SK-N-SH (cell line): ENCODE data around the gene ME3. TPM values are rescaled to one million over a fixed set of nuclear protein-coding genes. Genes with fewer than 3 reads are reported as not detected.
A peak's percentile ranks its signal among the peaks of the same experiment; 100 is the strongest.

Experiments
- CTCF ChIA-PET: fragments of 300-600, 350-600 bp; formaldehyde crosslinking; extraction: SDS; loops from one replicate; lab custom pipeline; 2021; lab: Yijun Ruan, JAX
- POLR2A ChIA-PET: fragments of 350-600 bp; sonication (Branson Sonifier 250); formaldehyde crosslinking; extraction: SDS; loops from one replicate; lab custom pipeline; 2020; ENCODE audit warnings: antibody characterized with exemption, inconsistent platforms; lab: Yijun Ruan, JAX
- DNase-seq: peaks from one replicate; pipeline ENCODE4 v3.0.0; 2012
- H2AFZ ChIP-seq: fragments of 200-600 bp; sonication (generic); 2 replicates; pipeline ENCODE4 v1.8.1; 2016; ENCODE audit warnings: antibody characterized with exemption, mild to moderate bottlenecking, low read depth
- H3F3A ChIP-seq: fragments of 200-600 bp; sonication (generic); replicated peaks from 2 replicates; pipeline ENCODE3; 2016; ENCODE audit warnings: antibody characterized with exemption, mild to moderate bottlenecking; ENCODE audit not compliant: insufficient read depth
- H3K27ac ChIP-seq, 2 experiments: fragments of 200-500 bp in 1 of 2; fragments of 200-600 bp in 1 of 2; sonication (Bioruptor generic) in 1 of 2; sonication (generic), shearing (Covaris generic) in 1 of 2; 2 replicates each; pipeline versions ENCODE4 v1.5.1 to v1.6.1; 2014 to 2016; ENCODE audit warnings: low read depth in 2 of 2, inconsistent platforms in 1 of 2, low read length in 1 of 2, mild to moderate bottlenecking in 1 of 2, mixed read lengths in 1 of 2
- H3K27me3 ChIP-seq: fragments of 200-600 bp; sonication (generic), shearing (Covaris generic); 2 replicates; pipeline ENCODE4 v1.6.1; 2016; ENCODE audit warnings: mixed run types; ENCODE audit not compliant: insufficient read depth
- H3K36me3 ChIP-seq, 2 experiments: fragments of 200-500 bp in 1 of 2; fragments of 200-600 bp in 1 of 2; sonication (Bioruptor generic) in 1 of 2; sonication (generic) in 1 of 2; replicated peaks in 1 of 2; 2 replicates each; pipeline versions ENCODE3 to v1.5.1; 2014 to 2016; ENCODE audit warnings: low read length in 1 of 2, mild to moderate bottlenecking in 1 of 2; ENCODE audit not compliant: insufficient read depth in 2 of 2, control insufficient read depth in 1 of 2
- H3K4me1 ChIP-seq, 2 experiments: fragments of 200-500 bp in 1 of 2; fragments of 200-600 bp in 1 of 2; sonication (Bioruptor generic) in 1 of 2; sonication (generic), shearing (Covaris generic) in 1 of 2; 2 replicates each; pipeline versions ENCODE4 v1.5.1 to v1.6.1; 2014 to 2016; ENCODE audit warnings: low read depth in 1 of 2, low read length in 1 of 2, mixed run types in 1 of 2; ENCODE audit not compliant: insufficient read depth in 2 of 2, control insufficient read depth in 1 of 2
- H3K4me2 ChIP-seq: fragments of 200-600 bp; sonication (generic), shearing (Covaris generic); 2 replicates; pipeline ENCODE4 v1.6.1; 2017; ENCODE audit warnings: mixed run types
- H3K4me3 ChIP-seq, 2 experiments: fragments of 200-500 bp in 1 of 2; fragments of 200-600 bp in 1 of 2; sonication (Bioruptor generic) in 1 of 2; sonication (generic), shearing (Covaris generic) in 1 of 2; 2 replicates each; pipeline versions ENCODE4 v1.5.1 to v1.8.1; 2014 to 2016; ENCODE audit warnings: low read depth in 2 of 2, inconsistent platforms in 1 of 2, low read length in 1 of 2, mild to moderate bottlenecking in 1 of 2, mixed read lengths in 1 of 2, moderate library complexity in 1 of 2
- H3K79me2 ChIP-seq: fragments of 200-600 bp; sonication (generic); 2 replicates; pipeline ENCODE4 v1.8.1; 2017; ENCODE audit warnings: mild to moderate bottlenecking; ENCODE audit not compliant: insufficient read depth
- H3K9ac ChIP-seq: fragments of 200-600 bp; sonication (generic); 2 replicates; pipeline ENCODE4 v1.6.1; 2017; ENCODE audit warnings: mixed run types
- H3K9me2 ChIP-seq: fragments of 200-600 bp; sonication (generic); 2 replicates; pipeline ENCODE4 v1.6.1; 2017; ENCODE audit warnings: mixed run types
- H3K9me3 ChIP-seq: fragments of 200-600 bp; sonication (generic); 2 replicates; pipeline ENCODE4 v1.6.1; 2017; ENCODE audit warnings: mixed run types, mild to moderate bottlenecking, moderate library complexity
- H4K20me1 ChIP-seq: fragments of 200-600 bp; sonication (generic); 2 replicates; pipeline ENCODE4 v1.6.1; 2017; ENCODE audit warnings: mild to moderate bottlenecking, mixed run types; ENCODE audit not compliant: insufficient read depth
- ELF1 ChIP-seq: IDR thresholded peaks from 2 replicates; pipeline ENCODE4 v1.4.0; 2012
- EP300 ChIP-seq, 2 experiments: IDR thresholded peaks; 2 replicates each; pipeline versions ENCODE4 v1.4.0 to v1.6.1; 2012; ENCODE audit warnings: borderline replicate concordance in 1 of 2, low read depth in 1 of 2, low read length in 1 of 2
- FOSL2 ChIP-seq: IDR thresholded peaks from 2 replicates; pipeline ENCODE4 v1.4.0; 2012; ENCODE audit warnings: low read depth, mild to moderate bottlenecking, moderate library complexity, borderline replicate concordance
- FOXJ3 ChIP-seq: sonication (generic); formaldehyde crosslinking; IDR thresholded peaks from 2 replicates; pipeline ENCODE4 v1.5.1; 2020; ENCODE audit warnings: mild to moderate bottlenecking, missing genetic modification reagents
- NFIC ChIP-seq: IDR thresholded peaks from 2 replicates; pipeline ENCODE4 v1.4.0; 2012; ENCODE audit warnings: borderline replicate concordance
- RAD21 ChIP-seq: IDR thresholded peaks from 2 replicates; pipeline ENCODE4 v1.6.1; 2012; ENCODE audit warnings: mild to moderate bottlenecking, low read length
- RFX5 ChIP-seq: IDR thresholded peaks from 2 replicates; pipeline ENCODE4 v1.6.1; 2012; ENCODE audit warnings: mild to moderate bottlenecking, improper control_type of control experiment, low read length
- RXRA ChIP-seq: IDR thresholded peaks from 2 replicates; pipeline ENCODE4 v1.4.0; 2012; ENCODE audit warnings: low read depth, mild to moderate bottlenecking, borderline replicate concordance
- SIN3A ChIP-seq: IDR thresholded peaks from 2 replicates; pipeline ENCODE4 v1.6.1; 2012; ENCODE audit warnings: low read depth, mild to moderate bottlenecking, low read length, moderate library complexity, borderline replicate concordance
- TAF1 ChIP-seq: IDR thresholded peaks from 2 replicates; pipeline ENCODE4 v1.6.1; 2012; ENCODE audit warnings: low read depth, mild to moderate bottlenecking, low read length, moderate library complexity, borderline replicate concordance
- YY1 ChIP-seq: IDR thresholded peaks from 2 replicates; pipeline ENCODE4 v1.4.0; 2012; ENCODE audit warnings: low read depth, mild to moderate bottlenecking
- WGBS: methylation state at CpG from one replicate; pipeline ENCODE4 v1.1.6; 2017; ENCODE audit warnings: low lambda C conversion rate; 5-methylcytosine and 5-hydroxymethylcytosine counted together
- polyA plus RNA-seq, 3 experiments: library from polyadenylated mRNA; depleted of rRNA; stranded (reverse); fragments of >200 nt; gene quantifications; 2 replicates each; pipeline ENCODE4 v1.2.3, GENCODE V29; 2012
- TF ChIP-seq, protein P1 (sequence below): IDR thresholded peaks from 2 replicates; pipeline ENCODE4 v1.6.1; 2012; ENCODE audit warnings: mild to moderate bottlenecking, low read depth, low read length, moderate library complexity
- TF ChIP-seq, protein P2 (sequence below): IDR thresholded peaks from 2 replicates; pipeline ENCODE4 v1.4.0; 2012; ENCODE audit warnings: low read depth

Gene ME3
- polyA plus RNA-seq, 1 of the 3 experiments (the other 2 are of a cell fraction) = 22.0 TPM

DNA sequence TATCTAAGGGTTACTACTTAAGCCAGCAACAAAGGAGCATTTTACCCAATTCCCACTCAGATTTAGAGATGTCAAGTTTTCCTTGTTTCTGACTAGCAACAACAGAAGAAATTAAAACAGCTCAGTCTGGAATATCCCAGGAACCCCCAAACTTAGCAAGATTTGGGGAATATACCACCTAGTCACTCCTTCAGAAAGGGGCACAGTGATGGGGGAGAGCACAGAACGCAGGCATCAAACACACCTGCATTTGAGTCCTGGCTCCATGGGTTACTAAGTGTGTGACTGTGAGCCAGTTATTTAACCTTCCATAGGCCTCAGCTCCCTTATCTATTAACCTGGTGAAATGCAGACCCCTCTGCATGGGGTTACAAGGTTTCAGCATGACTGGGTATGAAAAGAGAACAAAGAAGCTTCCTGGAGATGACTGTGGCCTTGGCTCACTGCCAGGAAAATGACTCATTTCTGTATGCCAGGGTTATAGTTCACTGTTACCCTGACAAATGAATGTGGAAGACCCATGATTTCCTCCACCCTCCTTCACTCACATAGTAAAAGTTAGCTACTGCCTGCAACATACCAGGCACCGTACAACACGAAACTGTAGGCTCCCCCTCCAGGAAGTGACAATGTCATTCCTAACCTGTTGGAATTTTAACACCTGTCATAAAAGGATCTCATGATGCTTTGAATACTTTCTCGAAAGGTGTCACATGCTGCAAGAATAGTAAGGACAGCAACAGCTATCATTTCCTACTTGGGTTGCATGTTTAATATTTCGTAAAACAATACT lies 79.6 kb downstream of the ME3 start (continued):
- TF ChIP-seq SIN3A = peak; percentile 38; the same call in 1 of the 2 replicates
- peak; percentile 32 to 87; a peak in 2 of 4 replicates for TF ChIP-seq EP300 (IDR thresholded peaks at IDR 0.05; ENCODE audit: borderline replicate concordance in 1 of 2, low read depth in 1 of 2, low read length in 1 of 2)
- TF ChIP-seq, protein P1, sequence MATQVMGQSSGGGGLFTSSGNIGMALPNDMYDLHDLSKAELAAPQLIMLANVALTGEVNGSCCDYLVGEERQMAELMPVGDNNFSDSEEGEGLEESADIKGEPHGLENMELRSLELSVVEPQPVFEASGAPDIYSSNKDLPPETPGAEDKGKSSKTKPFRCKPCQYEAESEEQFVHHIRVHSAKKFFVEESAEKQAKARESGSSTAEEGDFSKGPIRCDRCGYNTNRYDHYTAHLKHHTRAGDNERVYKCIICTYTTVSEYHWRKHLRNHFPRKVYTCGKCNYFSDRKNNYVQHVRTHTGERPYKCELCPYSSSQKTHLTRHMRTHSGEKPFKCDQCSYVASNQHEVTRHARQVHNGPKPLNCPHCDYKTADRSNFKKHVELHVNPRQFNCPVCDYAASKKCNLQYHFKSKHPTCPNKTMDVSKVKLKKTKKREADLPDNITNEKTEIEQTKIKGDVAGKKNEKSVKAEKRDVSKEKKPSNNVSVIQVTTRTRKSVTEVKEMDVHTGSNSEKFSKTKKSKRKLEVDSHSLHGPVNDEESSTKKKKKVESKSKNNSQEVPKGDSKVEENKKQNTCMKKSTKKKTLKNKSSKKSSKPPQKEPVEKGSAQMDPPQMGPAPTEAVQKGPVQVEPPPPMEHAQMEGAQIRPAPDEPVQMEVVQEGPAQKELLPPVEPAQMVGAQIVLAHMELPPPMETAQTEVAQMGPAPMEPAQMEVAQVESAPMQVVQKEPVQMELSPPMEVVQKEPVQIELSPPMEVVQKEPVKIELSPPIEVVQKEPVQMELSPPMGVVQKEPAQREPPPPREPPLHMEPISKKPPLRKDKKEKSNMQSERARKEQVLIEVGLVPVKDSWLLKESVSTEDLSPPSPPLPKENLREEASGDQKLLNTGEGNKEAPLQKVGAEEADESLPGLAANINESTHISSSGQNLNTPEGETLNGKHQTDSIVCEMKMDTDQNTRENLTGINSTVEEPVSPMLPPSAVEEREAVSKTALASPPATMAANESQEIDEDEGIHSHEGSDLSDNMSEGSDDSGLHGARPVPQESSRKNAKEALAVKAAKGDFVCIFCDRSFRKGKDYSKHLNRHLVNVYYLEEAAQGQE = no peak
- no peak for TF ChIP-seq FOXJ3
- TF ChIP-seq RXRA = peak; percentile 97
- 0 out of 2 replicates have a peak, but pooled peaks have one; percentile 22 for TF ChIP-seq TAF1
- TF ChIP-seq ELF1 = peak; percentile 24; the same call in 1 of the 2 replicates
- TF ChIP-seq, all 33 proteins: peak for 14

DNA sequence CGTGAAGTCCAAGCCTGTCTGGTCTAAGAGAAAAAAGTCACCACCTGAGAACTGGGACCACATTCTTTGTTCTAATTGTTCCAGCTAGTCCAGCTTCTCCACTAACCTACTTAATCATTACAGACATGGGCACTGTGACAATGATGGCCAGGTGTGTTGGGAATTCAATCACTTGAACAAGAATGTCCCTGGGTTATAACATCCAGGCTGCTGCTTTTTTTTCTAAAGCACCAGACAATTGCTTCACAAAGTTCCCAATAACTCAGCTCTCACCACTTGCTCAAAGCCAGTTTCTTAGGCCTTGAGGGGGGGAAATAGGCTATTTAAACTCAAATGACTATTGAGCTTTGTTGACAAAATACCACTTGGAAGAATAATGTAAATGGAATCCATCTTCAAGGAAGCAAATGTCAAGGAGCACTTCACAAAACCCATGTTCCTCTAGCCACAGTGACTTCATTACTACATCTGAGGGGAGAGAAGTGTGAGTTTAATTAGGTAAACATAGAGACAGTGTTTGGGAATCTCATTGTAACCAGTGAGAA lies 80.3 kb downstream of the ME3 start:
- Histone ChIP-seq H3K9me2 (no peaks in the 10 kb centered on the region), H3K4me2 (peak overlapping the region; percentile 38), H3K79me2 (no peaks in the 10 kb centered on the region), H3K9me3 (no peaks in the 10 kb centered on the region), H3K4me3 (no peak overlapping the region), H2AFZ (no peak overlapping the region), H3K36me3 (no peaks in the 10 kb centered on the region), H3K27me3 (no peaks in the 10 kb centered on the region), H3K27ac (peak overlapping the region; percentile 30 to 95; a peak in 3 of 4 replicates)
- DNase-seq = no peak
- POLR2A ChIA-PET = no interaction called here
- 20% methylated on average over 1 of the region's 1 CpG for WGBS
- TF ChIP-seq YY1 = no peak
- no peak for TF ChIP-seq NFIC
- TF ChIP-seq, all 33 proteins: peak for 0
- H3K4me1 ChIP-seq = peaks cover 6 to 37% of the 10 kb centered on the region in 2 experiments
- peaks cover 28% of the 10 kb centered on the region for H3F3A ChIP-seq
- no peaks in the 10 kb centered on the region for H4K20me1 ChIP-seq
- CTCF ChIA-PET = interaction anchor here (0.6 to 2.1 kb wide), 2 partner anchors 16 to 765 kb away, joined by 3 to 11 read pairs; no protein-coding TSS in a partner anchor
- peak overlapping the region; percentile 63 for H3K9ac ChIP-seq

DNA sequence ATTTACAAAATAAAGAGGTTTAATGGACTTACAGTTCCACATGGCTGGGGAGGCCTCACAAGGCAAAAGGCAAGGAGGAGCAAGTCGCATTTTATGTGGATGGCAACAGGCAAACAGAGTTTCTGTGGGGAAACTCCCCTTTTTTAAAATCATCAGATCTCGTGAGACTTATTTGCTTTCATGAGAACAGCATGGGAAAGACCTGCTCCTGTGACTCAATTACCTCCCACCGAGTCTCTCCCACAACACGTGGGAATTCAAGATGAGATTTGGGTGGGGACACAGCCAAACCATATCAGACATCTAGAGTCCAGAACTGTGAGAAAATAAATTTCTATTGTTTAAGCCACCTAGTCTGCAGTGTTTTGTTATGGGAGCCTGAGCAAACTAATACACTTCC lies 80.8 kb downstream of the ME3 start:
- no peaks in the 10 kb centered on the region for H3K9me3 ChIP-seq
- peaks cover 6 to 37% of the 10 kb centered on the region in 2 experiments for H3K4me1 ChIP-seq
- H3K9me2 ChIP-seq = no peaks in the 10 kb centered on the region
- no peaks in the 10 kb centered on the region for H3K79me2 ChIP-seq
- H3K4me3 ChIP-seq = no peak overlapping the region
- H3K9ac ChIP-seq = peak overlapping the region; percentile 63; the same call in 1 of the 2 replicates
- no peaks in the 10 kb centered on the region for H3K36me3 ChIP-seq
- TF ChIP-seq RAD21 (no peak), EP300 (IDR thresholded peaks at IDR 0.05; ENCODE audit: borderline replicate concordance in 1 of 2, low read depth in 1 of 2, low read length in 1 of 2) (no peak), RFX5 (no peak), NFIC (no peak), FOSL2 (no peak), SIN3A (no peak)
- TF ChIP-seq, protein P2, sequence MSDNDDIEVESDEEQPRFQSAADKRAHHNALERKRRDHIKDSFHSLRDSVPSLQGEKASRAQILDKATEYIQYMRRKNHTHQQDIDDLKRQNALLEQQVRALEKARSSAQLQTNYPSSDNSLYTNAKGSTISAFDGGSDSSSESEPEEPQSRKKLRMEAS = no peak
- no peak for DNase-seq
- H3K27ac ChIP-seq = peak overlapping the region in 1 of 2 experiments; percentile 95; a peak in 2 of 4 replicates
- no peak overlapping the region for H2AFZ ChIP-seq
- ChIA-PET POLR2A (no interaction called here), CTCF (no interaction called here)
- 0 out of 2 replicates have a peak overlapping the region, but pooled peaks have one; percentile 38 for H3K4me2 ChIP-seq
- no peaks in the 10 kb centered on the region for H4K20me1 ChIP-seq
- 98% methylated on average over 4 of the region's 4 CpGs for WGBS
- no peaks in the 10 kb centered on the region for H3K27me3 ChIP-seq
- H3F3A ChIP-seq = peaks cover 28% of the 10 kb centered on the region
